A673 (cell line): ENCODE results near the gene EFR3B.

Experiments
- CTCF ChIP-seq: fragments of 300-800, 200-600 bp; sonication (generic); conservative IDR thresholded peaks from 2 replicates; pipeline ENCODE4 v1.5.1; 2017; ENCODE audit warnings: low read depth, mild to moderate bottlenecking, antibody characterized with exemption, low read length, moderate library complexity, mixed read lengths
- EZH2 ChIP-seq: fragments of 200-600 bp; sonication (generic); IDR thresholded peaks from 2 replicates; pipeline ENCODE4 v1.6.1; 2017; ENCODE audit warnings: borderline replicate concordance, low read depth, mild to moderate bottlenecking, mixed read lengths, antibody characterized with exemption, low read length; ENCODE audit not compliant: poor library complexity, severe bottlenecking

GRCh38 chr2:25176541-25177181 lies 134.8 kb downstream of the EFR3B start:
- TF ChIP-seq CTCF (no peak), EZH2 (no peak)
